HK-2 (cell line): Measurements from ENCODE around the gene HBA1.
"Not testable (repeated sequence)": the region's sequence is repeated elsewhere in the genome, so short reads cannot be mapped to it uniquely, and the experiment has no call there.

ENCODE experiments used
- DNase-seq: peaks from one replicate; pipeline ENCODE4 v3.0.0-alpha.2; 2018; ENCODE audit not compliant: unreplicated experiment

HBA1 gene

DNA sequence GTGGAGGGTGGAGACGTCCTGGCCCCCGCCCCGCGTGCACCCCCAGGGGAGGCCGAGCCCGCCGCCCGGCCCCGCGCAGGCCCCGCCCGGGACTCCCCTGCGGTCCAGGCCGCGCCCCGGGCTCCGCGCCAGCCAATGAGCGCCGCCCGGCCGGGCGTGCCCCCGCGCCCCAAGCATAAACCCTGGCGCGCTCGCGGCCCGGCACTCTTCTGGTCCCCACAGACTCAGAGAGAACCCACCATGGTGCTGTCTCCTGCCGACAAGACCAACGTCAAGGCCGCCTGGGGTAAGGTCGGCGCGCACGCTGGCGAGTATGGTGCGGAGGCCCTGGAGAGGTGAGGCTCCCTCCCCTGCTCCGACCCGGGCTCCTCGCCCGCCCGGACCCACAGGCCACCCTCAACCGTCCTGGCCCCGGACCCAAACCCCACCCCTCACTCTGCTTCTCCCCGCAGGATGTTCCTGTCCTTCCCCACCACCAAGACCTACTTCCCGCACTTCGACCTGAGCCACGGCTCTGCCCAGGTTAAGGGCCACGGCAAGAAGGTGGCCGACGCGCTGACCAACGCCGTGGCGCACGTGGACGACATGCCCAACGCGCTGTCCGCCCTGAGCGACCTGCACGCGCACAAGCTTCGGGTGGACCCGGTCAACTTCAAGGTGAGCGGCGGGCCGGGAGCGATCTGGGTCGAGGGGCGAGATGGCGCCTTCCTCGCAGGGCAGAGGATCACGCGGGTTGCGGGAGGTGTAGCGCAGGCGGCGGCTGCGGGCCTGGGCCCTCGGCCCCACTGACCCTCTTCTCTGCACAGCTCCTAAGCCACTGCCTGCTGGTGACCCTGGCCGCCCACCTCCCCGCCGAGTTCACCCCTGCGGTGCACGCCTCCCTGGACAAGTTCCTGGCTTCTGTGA lies at the start of gene HBA1:
Gene HBA1, plus strand, starts transcription at position 204 of the 906 bp plus-strand sequence. Its CDS starts 37 bp downstream, at position 241.
- not testable (repeated sequence) for DNase-seq

DNA sequence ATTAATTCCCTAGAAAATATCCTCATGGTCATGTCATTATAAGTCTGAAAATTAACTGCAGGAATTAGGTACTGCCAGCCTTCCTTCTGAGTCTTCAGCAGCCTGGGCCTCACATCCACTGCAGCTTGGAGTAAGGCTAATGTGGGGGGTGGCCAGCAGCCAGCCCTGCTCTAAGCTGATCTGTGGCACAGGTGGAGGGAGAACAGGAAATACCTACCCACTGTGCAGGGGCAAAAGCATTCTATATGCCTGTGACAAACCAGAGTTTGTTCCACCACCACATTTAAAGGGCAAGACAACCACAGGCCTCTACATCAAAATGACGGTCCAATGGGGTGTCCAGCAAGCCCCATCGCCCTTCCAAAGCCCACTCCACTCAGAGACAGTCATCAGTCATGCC lies 47.4 kb upstream of the HBA1 start:
- DNase-seq = no peak

DNA sequence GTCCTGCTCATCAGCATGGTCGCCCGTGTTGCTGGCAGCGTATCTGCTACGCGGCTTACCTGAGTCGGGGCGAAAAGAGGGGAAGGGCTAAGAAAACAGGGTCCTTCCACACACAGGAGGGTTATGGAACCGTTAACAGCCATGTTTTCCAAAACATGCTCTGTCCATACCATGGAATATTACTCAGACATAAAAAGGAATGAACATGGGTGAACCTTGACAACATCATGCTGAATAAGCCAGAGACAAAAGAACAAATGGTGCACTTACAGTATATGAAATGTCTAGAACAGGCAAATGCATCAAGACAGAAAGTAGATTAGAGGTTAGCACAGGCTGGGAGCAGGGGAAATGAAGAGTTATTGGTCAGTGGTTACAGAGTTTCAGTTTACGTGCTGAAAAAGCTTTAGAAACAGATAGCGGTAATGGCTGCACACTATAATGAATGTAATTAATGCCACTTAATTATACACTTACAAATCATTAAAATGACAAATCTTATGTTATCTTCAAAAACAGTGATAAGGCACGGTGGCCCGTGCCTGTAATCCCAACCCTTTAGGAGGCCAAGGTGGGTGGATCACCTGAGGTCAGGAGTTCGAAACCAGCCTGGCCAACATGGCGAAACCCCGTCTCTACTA lies 45.8 kb upstream of the HBA1 start:
- no peak for DNase-seq

DNA sequence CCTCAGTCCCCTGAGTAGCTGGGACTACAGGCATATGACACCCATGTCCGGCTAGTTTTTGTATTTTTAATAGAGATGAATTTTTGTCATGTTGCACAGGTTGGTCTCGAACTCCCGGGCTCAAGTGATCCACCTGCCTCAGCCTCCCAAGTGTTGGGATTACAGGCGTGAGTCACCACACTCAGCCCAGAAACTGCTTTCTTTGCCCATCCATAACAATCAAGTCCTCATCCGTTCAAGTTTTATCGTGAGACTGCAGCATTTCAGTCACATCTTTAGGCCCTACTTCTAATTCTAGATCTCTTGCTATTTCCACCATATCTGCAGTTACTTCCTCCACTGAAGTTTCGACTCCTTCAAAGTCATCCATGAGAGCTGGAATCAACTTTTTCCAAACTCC lies 44.4 kb upstream of the HBA1 start:
- DNase-seq = no peak

DNA sequence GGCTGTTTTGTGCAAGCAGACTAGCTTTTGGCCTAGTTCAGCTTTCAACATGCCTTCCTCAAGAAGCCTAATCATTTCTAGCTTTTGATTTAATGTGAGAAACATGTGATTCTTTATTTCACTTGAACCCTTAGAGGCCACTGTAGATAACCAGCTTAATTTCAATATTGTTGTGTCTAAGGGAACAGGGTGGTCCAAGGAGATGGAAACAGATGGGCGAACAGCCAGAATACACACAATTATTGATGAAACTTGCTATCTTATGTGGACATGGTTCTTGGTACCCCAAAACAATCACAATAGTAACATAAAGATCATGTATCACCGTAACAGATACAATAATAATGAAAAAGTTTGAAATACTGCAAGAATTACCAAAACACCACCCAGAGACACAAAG lies 42.8 kb upstream of the HBA1 start:
- DNase-seq = no peak

DNA sequence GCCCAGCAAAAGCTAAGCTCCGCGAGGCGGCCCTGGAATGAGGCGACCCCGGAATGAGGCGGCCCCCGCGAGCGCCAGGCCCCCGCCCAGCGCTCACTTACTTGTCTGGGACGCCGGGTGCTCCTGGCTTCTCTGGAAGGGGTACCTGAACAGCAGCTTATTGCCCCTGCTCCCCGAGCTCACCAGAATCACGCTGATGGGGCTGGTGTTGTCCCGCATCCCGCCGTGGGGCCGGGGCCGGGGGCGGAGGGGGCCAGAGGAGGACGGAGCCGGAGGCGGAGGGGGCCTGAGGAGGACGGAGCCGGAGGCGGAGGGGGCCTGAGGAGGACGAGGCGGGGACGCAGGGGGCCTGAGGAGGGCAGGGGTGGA lies 38.4 kb upstream of the HBA1 start:
- no peak for DNase-seq

DNA sequence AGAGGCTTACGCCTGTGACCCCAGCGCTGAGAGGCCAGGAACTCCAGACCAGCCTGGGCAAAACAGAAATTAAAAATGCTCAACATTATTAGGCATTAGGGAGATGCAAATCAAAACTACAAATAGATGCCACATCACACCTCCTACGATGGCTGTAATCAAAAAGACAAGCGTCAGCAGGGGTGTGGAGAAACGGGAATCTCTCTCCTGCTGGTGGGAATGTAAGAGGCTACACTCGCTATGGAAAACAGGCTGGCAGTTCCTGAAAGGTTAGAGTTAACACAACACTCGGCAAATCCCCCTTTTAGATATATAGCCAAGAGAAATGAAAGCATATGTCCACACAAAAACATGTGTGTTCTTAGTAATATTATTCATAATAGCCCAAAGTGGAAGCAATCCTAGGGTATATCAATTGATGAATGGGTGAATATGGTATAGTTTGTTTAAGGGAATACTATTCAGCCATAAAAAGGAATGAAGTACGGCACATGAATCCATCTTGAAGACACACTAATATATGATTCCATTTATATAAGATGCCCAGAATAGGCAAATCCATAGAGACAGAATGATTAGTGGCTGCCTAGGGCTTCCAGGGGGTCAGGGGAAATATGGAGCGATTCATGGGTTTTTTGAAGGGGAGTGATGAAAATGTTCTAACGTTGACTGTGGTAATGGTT lies 36.2 kb upstream of the HBA1 start:
- no peak for DNase-seq

DNA sequence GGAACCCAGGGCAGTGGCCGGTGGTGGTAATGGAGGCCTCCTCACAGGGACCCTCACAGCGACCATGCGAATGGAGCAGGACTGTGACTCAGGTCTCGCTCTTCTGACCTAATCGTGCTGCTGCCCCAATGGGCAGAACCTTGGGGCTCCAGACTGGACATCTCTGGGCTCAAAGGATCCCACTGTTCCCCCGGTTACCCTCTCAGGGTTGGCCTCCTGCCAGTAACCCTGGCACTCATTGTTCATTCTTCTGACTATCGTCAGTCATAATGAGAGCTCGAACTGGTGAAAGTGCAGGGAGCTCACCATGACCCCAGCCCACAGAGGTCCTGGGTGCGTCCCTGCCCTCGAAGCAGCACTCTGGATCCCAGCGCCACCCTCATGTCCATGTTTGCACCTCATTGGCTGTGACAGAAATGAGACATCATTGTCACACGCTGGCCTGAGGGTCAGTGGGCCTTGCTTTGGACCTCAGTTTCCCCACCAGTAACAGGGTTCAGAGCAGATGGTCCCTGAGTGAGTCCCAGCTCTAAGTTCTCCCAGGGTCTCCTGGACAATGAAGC lies 34.0 kb upstream of the HBA1 start:
- DNase-seq = no peak

DNA sequence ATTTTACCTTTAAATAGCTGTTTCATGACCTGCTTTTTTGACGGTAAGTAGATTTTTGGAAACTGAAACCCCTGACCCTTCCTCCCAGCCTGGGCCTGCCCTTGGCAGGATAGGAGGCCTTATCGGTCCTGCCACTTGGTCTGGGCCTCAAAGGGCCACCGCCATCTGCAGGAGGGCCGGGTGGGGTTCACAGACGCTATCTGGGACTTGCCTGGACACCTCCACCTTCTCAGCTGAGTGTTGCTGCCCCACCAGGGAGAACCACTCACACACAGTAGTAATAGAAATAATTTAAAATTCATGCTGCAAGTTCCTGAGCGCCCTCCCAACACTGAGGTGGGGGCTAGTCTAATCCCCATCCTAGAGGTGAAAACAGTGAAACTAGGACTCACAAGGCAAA lies 33.4 kb upstream of the HBA1 start:
- DNase-seq = no peak

DNA sequence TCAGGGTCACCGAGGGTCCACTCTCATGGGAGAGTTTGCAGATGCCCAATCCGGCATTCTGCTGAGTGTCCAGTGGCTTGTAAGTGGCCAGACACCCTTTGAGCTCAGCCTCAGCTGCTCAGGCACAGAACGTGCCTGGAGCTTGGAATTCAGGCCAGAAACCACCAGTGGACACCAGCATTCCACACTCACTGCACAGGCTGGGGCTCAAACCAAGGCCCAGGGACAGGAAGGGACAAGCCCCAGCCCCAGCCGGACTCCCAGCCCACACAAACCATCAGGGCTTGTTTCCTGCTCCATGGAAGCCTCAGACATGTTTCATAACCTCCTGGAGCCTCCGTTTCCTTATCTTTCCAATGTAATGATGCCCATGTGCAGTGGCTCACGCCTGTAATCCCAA lies 33.0 kb upstream of the HBA1 start:
- DNase-seq = no peak

DNA sequence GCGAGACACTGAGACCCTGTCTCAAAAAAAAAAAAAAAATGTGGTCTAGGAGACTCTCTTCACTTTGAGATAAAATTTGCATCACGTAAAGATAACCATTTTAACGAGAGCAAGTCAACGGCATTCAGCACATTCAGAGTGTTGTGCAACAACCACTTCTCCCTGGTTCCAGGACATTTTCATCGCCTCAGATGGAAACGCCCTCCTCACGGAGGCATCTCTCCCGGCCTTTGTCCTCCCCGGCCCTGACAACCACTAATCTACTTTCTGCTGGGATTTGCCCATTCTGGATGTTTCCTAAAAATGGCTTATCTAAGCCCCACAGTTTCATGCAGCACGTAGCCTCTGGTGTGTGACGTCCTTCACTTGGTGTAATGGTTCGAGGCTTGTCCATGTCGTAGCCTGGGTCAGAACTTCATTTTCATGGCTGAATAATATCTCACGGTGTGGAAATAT lies 31.7 kb upstream of the HBA1 start:
- DNase-seq = no peak

DNA sequence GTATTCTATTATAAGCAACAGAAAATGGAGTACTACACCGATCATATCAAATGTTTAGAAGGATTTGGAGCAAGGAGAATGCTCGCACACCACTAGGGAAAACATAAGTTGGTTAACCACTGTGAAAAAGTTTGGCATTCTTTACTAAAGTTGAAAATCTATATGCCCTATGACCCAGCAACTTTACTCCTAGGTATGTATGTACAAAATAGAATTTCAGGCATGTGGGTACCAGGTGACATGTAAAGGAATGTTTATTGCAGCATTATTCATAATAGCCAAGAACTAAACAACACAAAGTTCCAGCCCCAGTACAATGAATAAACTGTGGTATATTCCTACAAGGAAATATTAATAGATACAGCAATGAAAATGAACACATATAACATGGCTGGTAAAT lies 29.8 kb upstream of the HBA1 start:
- DNase-seq = no peak

DNA sequence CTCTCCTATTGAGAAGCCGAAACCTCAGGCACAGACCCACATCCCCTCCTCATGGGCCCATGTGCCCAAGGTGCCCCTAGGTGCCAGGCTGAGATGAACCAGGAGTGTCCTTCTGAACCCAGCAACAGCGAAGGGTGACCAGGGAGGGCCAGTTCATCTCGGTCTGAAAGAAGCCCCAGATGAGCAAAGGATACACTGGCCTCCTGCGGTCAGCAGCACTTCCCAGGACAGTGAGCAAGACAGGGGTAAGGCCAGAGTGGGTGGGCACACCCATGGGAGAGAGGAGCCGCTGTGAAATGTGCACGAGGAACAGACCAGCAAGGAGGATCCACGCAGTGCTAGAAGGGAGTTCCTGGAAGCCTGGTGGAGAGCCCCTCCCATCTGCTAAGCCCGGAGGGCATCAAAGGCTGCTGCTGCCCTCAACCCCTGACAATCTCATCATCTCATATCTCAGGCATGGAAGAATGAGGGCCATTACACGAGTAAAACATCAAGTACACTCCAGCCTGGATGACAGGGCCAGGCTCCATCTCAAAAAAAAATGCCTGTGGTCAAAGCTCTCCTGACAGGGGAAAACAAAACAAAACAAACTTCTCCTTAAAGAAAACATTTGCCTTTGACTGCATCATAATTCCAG lies 27.3 kb upstream of the HBA1 start:
- no peak for DNase-seq

DNA sequence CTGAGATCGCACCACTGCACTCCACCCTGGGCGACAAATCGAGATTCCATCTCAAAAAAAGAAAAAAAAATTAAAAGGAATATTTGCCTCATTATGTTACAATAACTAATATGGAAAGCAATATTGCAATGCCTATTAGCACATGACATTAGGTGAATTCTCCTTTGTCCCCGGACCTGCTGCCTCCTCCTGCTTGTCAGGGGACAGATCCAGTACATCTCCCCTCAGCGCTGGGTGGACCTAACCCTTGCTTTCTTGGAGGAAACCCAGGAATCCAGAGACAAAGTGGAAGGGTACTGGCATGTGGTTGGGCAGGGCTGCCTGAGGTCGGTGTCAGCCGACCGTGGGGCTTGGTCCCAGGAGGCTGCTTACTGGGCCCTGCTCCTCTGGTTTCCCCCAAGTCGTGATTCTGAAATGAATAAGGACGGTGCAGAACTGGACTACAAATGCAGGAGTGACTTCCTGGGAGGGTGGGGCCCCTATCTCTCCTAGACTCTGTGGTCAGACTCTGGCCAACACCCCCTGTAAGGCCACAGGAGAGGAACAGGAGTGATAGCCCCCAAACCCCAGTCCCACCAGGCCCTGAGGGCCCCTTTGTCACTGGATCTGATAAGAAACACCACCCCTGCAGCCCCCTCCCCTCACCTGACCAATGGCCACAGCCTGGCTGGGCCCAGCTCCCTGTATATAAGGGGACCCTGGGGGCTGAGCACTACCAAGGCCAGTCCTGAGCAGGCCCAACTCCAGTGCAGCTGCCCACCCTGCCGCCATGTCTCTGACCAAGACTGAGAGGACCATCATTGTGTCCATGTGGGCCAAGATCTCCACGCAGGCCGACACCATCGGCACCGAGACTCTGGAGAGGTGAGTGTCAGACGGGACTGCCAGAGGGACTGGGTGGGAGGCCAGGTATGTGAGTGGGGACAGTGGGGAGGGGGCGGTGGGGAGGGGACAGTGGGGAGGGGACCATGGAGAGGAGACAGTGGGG lies 24.0 kb upstream of the HBA1 start, which contains the start of gene HBZ:
Gene HBZ, plus strand, starts transcription at position 504 of the 988 bp plus-strand sequence. Its CDS starts 266 bp downstream, at position 770.
- no peak for DNase-seq

DNA sequence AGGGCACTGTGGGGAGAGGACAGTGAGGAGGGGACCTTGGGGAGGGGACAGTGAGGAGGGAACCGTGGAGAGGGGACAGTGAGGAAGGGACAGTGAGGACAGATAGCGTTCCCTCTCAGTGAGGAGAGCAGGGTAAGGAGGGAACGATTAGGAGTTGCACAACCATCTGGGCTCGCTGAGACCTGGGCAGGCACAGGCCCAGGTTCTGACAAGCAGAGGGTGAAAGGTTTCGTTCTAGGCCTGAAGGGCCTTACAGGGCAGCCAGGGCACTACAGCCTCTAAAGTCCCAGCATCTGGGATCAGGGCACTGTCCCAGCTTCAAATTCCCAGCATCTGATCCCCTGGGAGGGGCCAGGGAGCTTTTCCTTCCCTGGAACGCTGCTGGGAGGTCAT lies 23.4 kb upstream of the HBA1 start:
- not testable (repeated sequence) for DNase-seq

DNA sequence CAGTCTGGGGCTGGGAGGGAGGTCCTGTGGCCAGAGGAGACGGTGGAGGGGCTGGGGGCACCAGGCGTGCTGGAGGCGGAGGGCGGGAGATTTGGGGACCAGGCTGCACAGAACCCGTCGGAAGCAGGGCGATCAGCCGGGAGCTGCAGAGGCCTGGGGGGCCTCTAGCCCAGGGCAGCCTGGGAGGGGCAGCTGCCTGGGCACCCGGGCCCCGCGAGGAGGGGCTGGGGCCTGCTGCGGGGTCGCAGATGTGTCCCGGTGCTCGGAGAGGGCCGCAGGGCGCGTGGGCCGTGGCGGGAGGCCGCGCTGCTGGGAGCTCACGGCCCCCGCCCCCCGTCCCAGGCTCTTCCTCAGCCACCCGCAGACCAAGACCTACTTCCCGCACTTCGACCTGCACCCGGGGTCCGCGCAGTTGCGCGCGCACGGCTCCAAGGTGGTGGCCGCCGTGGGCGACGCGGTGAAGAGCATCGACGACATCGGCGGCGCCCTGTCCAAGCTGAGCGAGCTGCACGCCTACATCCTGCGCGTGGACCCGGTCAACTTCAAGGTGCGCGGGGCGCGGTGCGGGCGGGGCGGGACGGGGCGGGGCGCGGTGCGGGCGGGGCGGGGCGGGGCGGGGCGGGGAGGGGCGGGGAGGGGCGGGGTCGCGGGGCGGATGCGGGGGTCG lies 22.8 kb upstream of the HBA1 start:
- DNase-seq = not testable (repeated sequence)

DNA sequence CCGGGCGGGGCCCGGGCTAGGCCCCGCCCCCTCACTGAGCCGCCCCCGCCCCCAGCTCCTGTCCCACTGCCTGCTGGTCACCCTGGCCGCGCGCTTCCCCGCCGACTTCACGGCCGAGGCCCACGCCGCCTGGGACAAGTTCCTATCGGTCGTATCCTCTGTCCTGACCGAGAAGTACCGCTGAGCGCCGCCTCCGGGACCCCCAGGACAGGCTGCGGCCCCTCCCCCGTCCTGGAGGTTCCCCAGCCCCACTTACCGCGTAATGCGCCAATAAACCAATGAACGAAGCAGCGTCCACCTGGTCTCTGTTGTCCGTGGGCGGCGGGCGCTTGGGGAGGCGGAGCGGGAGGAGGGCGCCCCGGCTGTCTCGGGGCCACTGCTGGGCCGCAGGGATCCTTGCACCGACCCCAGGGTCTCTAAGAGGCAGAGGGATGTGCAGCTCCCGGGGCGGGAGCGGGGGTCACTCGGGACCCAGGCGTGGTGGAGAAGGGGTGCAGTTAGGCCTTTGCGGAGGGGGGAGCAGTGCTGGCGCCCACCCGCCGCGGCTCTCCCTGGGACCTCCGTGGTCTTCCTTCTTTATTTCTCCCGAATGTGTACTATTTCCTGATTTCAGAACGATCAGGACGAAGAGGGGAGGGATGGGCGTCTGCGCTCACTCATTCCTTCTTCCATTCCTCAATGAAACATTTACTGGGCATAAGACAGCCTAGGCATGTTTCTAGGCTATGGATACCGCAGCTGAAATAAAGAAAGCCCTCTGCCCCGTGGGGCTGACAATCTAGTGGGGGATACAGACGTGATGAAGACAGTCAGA lies 22.1 kb upstream of the HBA1 start:
- no peak for DNase-seq

DNA sequence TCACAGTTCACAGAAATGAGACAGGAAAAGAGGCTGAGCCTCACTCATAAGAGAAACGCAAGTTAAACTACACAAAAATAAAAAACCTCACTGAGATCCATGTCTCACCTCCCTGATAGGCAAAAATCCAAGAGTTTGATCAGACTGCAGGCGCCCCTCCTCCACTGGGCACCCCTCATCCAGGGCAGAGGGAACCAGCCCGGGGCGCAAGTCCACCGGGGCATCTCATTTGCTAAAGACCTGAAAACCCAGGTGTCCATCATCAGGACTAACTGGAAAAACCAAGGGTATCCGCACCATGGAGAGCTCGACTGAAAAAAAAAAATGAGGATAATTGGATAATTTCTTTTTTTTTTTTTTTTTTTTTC lies 21.5 kb upstream of the HBA1 start:
- DNase-seq = no peak
